ENCODE data around the gene ALX1. TPM values are rescaled to one million over a fixed set of nuclear protein-coding genes. Genes with fewer than 3 reads are reported as not detected.
A peak's percentile ranks its signal among the peaks of the same experiment; 100 is the strongest.

Gene ALX1
- total RNA-seq = under 1 TPM in 2 of 4 donors, not detected in 2; 0.34 to 0.39 TPM

- Histone ChIP-seq H3K4me1 (peaks cover 17 to 23% (median 20%) of the 10 kb centered on the region in 4 donors), H3K27ac (replicated peaks in 1 of 4) (no peak within 1 kb of the TSS), H3K4me3 (peak within 1 kb of the TSS; percentile 42 to 55 (median 47)), H3K36me3 (no peaks in the 10 kb centered on the region), H3K27me3 (peaks cover 3 to 99% (median 60%) of the 10 kb centered on the region in 4 donors), H3K9me3 (peaks cover 0 to 19% (median 7%) of the 10 kb centered on the region in 4 donors)
- TF ChIP-seq, protein P1, sequence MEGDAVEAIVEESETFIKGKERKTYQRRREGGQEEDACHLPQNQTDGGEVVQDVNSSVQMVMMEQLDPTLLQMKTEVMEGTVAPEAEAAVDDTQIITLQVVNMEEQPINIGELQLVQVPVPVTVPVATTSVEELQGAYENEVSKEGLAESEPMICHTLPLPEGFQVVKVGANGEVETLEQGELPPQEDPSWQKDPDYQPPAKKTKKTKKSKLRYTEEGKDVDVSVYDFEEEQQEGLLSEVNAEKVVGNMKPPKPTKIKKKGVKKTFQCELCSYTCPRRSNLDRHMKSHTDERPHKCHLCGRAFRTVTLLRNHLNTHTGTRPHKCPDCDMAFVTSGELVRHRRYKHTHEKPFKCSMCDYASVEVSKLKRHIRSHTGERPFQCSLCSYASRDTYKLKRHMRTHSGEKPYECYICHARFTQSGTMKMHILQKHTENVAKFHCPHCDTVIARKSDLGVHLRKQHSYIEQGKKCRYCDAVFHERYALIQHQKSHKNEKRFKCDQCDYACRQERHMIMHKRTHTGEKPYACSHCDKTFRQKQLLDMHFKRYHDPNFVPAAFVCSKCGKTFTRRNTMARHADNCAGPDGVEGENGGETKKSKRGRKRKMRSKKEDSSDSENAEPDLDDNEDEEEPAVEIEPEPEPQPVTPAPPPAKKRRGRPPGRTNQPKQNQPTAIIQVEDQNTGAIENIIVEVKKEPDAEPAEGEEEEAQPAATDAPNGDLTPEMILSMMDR (IDR thresholded peaks at IDR 0.05) = no peak
- no peak for TF ChIP-seq POLR2A (IDR thresholded peaks at IDR 0.05; ENCODE audit: low read depth)
- TF ChIP-seq POLR2AphosphoS5 (IDR thresholded peaks at IDR 0.05) = no peak
- no peak for TF ChIP-seq EP300 (IDR thresholded peaks at IDR 0.05)
- intact Hi-C loops (cut with DNase I) = no loop called here
- DNase-seq (ENCODE audit: extremely low spot score) = no peak
- WGBS = 4% methylated on average over 41 of the region's 49 CpGs
Measured at GRCh38 chr12:85280165-85280983, at the start of gene ALX1. TSS of gene ALX1 (plus strand) at chr12:85280220. CDS start at chr12:85280262, 42 bp downstream.

- Histone ChIP-seq H3K36me3 (no peaks in the 10 kb centered on the region), H3K4me1 (no peaks in the 10 kb centered on the region), H3K27me3 (no peaks in the 10 kb centered on the region), H3K9me3 (peaks cover 0 to 8% (median 0%) of the 10 kb centered on the region in 4 donors), H3K27ac (replicated peaks in 1 of 4) (no peak overlapping the region), H3K4me3 (no peak overlapping the region)
- DNase-seq (ENCODE audit: extremely low spot score) = no peak
- 32% methylated on average over 2 of the region's 2 CpGs for WGBS
- intact Hi-C loops (cut with DNase I) = no loop called here
- TF ChIP-seq POLR2A (IDR thresholded peaks at IDR 0.05; ENCODE audit: low read depth) (no peak), POLR2AphosphoS5 (IDR thresholded peaks at IDR 0.05) (no peak), EP300 (IDR thresholded peaks at IDR 0.05) (no peak)
- TF ChIP-seq, protein P1 (IDR thresholded peaks at IDR 0.05) = no peak
Measured at GRCh38 chr12:85237327-85237726, 42.7 kb upstream of the ALX1 start.

GRCh38 chr12:85244561-85244960 is 35.5 kb upstream of the ALX1 start:
- intact Hi-C loops (cut with DNase I) = no loop called here
- WGBS = 42% methylated on average over 3 of the region's 3 CpGs
- Histone ChIP-seq H3K27me3 (no peaks in the 10 kb centered on the region), H3K4me3 (no peak overlapping the region), H3K36me3 (no peaks in the 10 kb centered on the region), H3K4me1 (no peaks in the 10 kb centered on the region), H3K9me3 (no peaks in the 10 kb centered on the region), H3K27ac (replicated peaks in 1 of 4) (no peak overlapping the region)
- TF ChIP-seq EP300 (IDR thresholded peaks at IDR 0.05) = no peak
- TF ChIP-seq POLR2A (IDR thresholded peaks at IDR 0.05; ENCODE audit: low read depth) = no peak
- TF ChIP-seq POLR2AphosphoS5 (IDR thresholded peaks at IDR 0.05) = no peak
- TF ChIP-seq, protein P1 (IDR thresholded peaks at IDR 0.05) = no peak
- DNase-seq (ENCODE audit: extremely low spot score) = no peak

DNA sequence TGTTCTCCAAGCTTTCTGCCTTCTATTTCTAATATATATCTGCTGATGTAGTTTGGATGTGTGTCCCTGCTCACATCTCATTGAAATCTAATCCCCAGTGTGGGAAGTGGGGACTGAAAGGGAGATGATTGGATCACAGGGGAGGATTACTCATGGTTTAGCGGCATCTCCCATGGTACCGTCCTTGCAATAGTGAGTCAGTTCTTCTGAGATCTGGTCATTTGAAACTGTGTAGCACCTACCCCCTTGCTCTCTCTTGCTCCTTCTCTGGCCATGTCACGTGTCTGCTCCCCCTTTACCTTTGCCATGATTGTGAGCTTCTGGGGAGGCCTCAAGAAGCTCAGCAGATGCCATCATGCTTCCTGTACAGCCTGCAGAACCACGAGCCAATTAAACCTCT is 26.2 kb upstream of the ALX1 start:
- Histone ChIP-seq H3K27ac (replicated peaks in 1 of 4) (no peak overlapping the region), H3K27me3 (no peaks in the 10 kb centered on the region), H3K36me3 (no peaks in the 10 kb centered on the region), H3K4me3 (no peak overlapping the region), H3K9me3 (no peaks in the 10 kb centered on the region), H3K4me1 (no peaks in the 10 kb centered on the region)
- intact Hi-C loops (cut with DNase I) = no loop called here
- no peak for DNase-seq (ENCODE audit: extremely low spot score)
- TF ChIP-seq POLR2A (IDR thresholded peaks at IDR 0.05; ENCODE audit: low read depth) (no peak), POLR2AphosphoS5 (IDR thresholded peaks at IDR 0.05) (no peak), EP300 (IDR thresholded peaks at IDR 0.05) (no peak)
- TF ChIP-seq, protein P1 (IDR thresholded peaks at IDR 0.05) = no peak
- WGBS = 66% methylated on average over 4 of the region's 4 CpGs
